T-cell (primary cell): ENCODE data around the gene PDE6G. TPM values are rescaled to one million over a fixed set of nuclear protein-coding genes. Genes with fewer than 3 reads are reported as not detected.
A peak's percentile ranks its signal among the peaks of the same experiment; 100 is the strongest.

Source experiments
- ATAC-seq, 4 experiments: fragments of 200-7000 bp in 3 of 4; fragments of 150-1000 bp in 1 of 4; cut with Tn5 transposase; replicated peaks in 1 of 4; 1 replicate in 3 of 4; 2 replicates in 1 of 4; pipeline ENCODE4 v1.10.0; 2021; ENCODE audit warnings: moderate library complexity in 3 of 4, mild to moderate bottlenecking in 2 of 4, moderate number of reproducible peaks in 1 of 4
- CTCF ChIA-PET, 2 donors: fragments of 300-600 bp; sonication (Branson Sonifier 250); formaldehyde crosslinking; loops; one replicate each; lab custom pipeline; 2022; ENCODE audit warnings: antibody characterized with exemption in 2 of 2; lab: Charles Lee
- POLR2A ChIA-PET, 2 donors: fragments of 300-600 bp; sonication (Branson Sonifier 250); formaldehyde crosslinking; loops; one replicate each; lab custom pipeline; 2022; ENCODE audit warnings: antibody characterized with exemption in 2 of 2; lab: Charles Lee
- DNase-seq, 35 experiments: peaks; one replicate each; pipeline versions ENCODE4 v3.0.0 to v3.0.0-alpha.2; 2013 to 2023
- H3K27ac ChIP-seq: one replicate; pipeline ENCODE4 v1.5.1; 2013; ENCODE audit warnings: low read length
- H3K27me3 ChIP-seq, 2 experiments: replicated peaks in 1 of 2; 1 replicate in 1 of 2; 2 replicates in 1 of 2; pipeline versions ENCODE4 v1.6.1 to v1.7.0; 2013; ENCODE audit warnings: low read length in 1 of 2, mixed read lengths in 1 of 2; ENCODE audit not compliant: control insufficient read depth in 2 of 2, insufficient read depth in 2 of 2; ENCODE audit errors: extremely low read depth in 1 of 2
- H3K36me3 ChIP-seq, 2 donors: 1 replicate in 1 of 2; 2 replicates in 1 of 2; pipeline versions ENCODE4 v1.6.1 to v1.7.0; 2013; ENCODE audit warnings: low read length in 1 of 2; ENCODE audit not compliant: control insufficient read depth in 2 of 2, insufficient read depth in 1 of 2; ENCODE audit errors: extremely low read depth in 1 of 2
- H3K4me1 ChIP-seq, 2 experiments: 1 replicate in 1 of 2; 2 replicates in 1 of 2; pipeline versions ENCODE4 v1.6.1 to v1.7.0; 2013; ENCODE audit warnings: low read length in 2 of 2, mixed read lengths in 1 of 2; ENCODE audit not compliant: insufficient read depth in 2 of 2, control insufficient read depth in 1 of 2; ENCODE audit errors: extremely low read depth in 1 of 2
- H3K4me3 ChIP-seq, 2 donors: 1 replicate in 1 of 2; 2 replicates in 1 of 2; pipeline versions ENCODE4 v1.5.1 to v1.7.0; 2013; ENCODE audit warnings: mild to moderate bottlenecking in 2 of 2, low read length in 1 of 2, moderate library complexity in 1 of 2; ENCODE audit not compliant: control insufficient read depth in 1 of 2; ENCODE audit errors: extremely low read depth in 1 of 2
- H3K9me3 ChIP-seq: 2 replicates; pipeline ENCODE4 v1.7.0; 2013
- H3K27ac Mint-ChIP-seq, 2 donors: one replicate each; pipeline ENCODE4 v1.8.0; 2020 to 2021; ENCODE audit warnings: mild to moderate bottlenecking in 2 of 2, mixed read lengths in 2 of 2
- H3K27me3 Mint-ChIP-seq, 2 donors: one replicate each; pipeline ENCODE4 v1.8.0; 2021 to 2022; ENCODE audit warnings: mixed read lengths in 2 of 2
- H3K36me3 Mint-ChIP-seq: one replicate; pipeline ENCODE4 v1.8.0; 2021; ENCODE audit warnings: mixed read lengths
- H3K4me1 Mint-ChIP-seq, 3 donors: one replicate each; pipeline ENCODE4 v1.8.0; 2020 to 2022; ENCODE audit warnings: mixed read lengths in 3 of 3, mild to moderate bottlenecking in 1 of 3
- H3K4me3 Mint-ChIP-seq, 3 donors: one replicate each; pipeline ENCODE4 v1.8.0; 2020 to 2022; ENCODE audit warnings: mild to moderate bottlenecking in 3 of 3, mixed read lengths in 3 of 3, moderate library complexity in 3 of 3
- H3K9me3 Mint-ChIP-seq, 3 donors: one replicate each; pipeline ENCODE4 v1.8.0; 2020 to 2022; ENCODE audit warnings: mixed read lengths in 3 of 3
- WGBS: methylation state at CpG from one replicate; pipeline ENCODE4 v1.1.5; 2013; ENCODE audit warnings: missing lambda C conversion rate; ENCODE audit not compliant: insufficient coverage; 5-methylcytosine and 5-hydroxymethylcytosine counted together
- total RNA-seq, 35 experiments: library from RNA in 6 of 35; stranded (reverse) in 6 of 35; fragments of 120-200 nt in 1 of 35; gene quantifications; one replicate each; pipeline versions ENCODE4 v1.2.1 to v1.2.4 and lab custom pipeline; 2013 to 2026

Gene PDE6G
- total RNA-seq, 5 donors from 2014 or later (not counting 1 experiment from before 2014, with no cell fraction given) = 0.33 to 4.6 (median 1.8) TPM

DNA sequence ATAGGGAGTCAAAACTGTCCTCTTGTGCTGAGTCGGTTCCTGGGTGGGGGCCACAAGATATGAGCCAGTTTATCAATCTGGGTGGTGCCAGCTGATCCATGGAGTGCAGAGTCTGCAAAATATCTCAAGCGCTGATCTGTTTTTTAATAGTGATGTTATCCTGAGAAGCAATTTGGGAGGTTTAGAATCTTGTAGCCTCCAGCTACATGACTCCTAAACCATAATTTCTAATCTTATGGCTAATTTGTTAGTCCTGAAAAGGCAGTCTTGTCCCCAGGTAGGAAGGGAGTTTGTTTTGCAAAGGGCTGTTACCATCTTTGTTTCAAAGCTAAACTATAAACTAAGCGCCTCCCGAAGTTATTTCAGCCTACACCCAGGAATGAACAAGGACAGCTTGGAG lies 17.7 kb downstream of the PDE6G start:
- Mint-ChIP-seq H3K9me3 (no peaks in the 10 kb centered on the region), H3K4me3 (peak overlapping the region in 1 of 3 donors; percentile 17), H3K4me1 (peaks cover 12 to 26% (median 23%) of the 10 kb centered on the region in 3 donors), H3K36me3 (no peaks in the 10 kb centered on the region), H3K27ac (no peak overlapping the region), H3K27me3 (no peaks in the 10 kb centered on the region)
- ChIA-PET CTCF (no interaction called here), POLR2A (no interaction called here)
- ATAC-seq (no peak), DNase-seq (no peak)
- 91% methylated on average over 1 of the region's 4 CpGs for WGBS
- no peaks in the 10 kb centered on the region for H3K36me3 ChIP-seq
- peaks cover 0 to 3% of the 10 kb centered on the region in 2 experiments for H3K27me3 ChIP-seq
- no peaks in the 10 kb centered on the region for H3K9me3 ChIP-seq
- H3K4me3 ChIP-seq = no peak overlapping the region
- H3K27ac ChIP-seq = no peak overlapping the region
- peaks cover 10 to 27% of the 10 kb centered on the region in 2 experiments for H3K4me1 ChIP-seq

DNA sequence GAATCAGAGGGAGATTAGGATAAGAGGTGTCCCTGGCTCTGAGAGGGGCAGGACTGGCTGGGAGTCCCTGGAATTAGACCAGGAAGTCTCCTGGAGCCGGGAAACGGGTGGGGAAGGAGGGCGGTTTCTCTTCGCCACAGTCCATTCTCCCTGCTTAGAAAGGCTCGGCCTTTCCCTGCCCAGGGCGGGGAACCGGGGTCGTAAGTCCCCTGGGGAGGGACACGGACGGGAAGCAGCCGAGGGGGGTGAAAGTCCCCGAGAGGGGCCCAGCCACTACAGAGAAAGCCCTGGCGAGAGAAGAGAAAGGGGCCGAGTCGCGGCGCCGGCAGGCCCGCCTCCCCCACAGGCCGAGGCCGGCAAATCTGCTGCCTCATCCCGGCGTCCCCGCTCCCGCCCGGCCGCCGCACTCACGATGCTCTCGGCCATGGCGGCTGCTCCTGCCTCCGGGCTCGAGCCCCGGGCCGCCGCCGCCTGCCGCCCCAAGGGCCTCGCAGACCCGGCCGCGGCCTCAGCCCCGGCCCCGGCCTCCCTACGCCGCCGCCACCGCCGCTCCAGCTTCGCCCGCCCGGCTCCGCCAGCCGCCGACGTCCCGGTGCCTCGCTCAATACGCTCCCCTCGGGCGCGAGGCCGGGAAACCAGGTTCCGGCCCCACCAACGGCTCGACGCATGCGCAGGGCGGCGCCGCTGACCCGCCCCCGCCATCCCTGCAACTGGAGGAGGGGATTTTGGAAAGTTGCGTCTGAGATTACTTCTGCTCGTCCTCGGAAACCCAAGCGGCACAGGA lies 19.6 kb downstream of the PDE6G start, which contains the start of the genes NPLOC4 and TSPAN10:
TSS of gene NPLOC4 (minus strand) at position 608 of the 784 bp plus-strand sequence. CDS start at position 426, 182 bp downstream.
TSS of gene TSPAN10 (plus strand) at position 692 of the 784 bp plus-strand sequence. CDS start 5,217 bp downstream, outside the sequence.
- H3K36me3 Mint-ChIP-seq = peaks cover 3% of the 10 kb centered on the region
- Histone ChIP-seq H3K36me3 (peaks cover 0 to 3% of the 10 kb centered on the region in 2 donors), H3K4me1 (peaks cover 10 to 30% of the 10 kb centered on the region in 2 experiments), H3K27me3 (no peaks in the 10 kb centered on the region), H3K9me3 (no peaks in the 10 kb centered on the region), H3K4me3 (peak within 1 kb of the TSS; percentile 87 to 92), H3K27ac (peak within 1 kb of the TSS; percentile 39)
- no peaks in the 10 kb centered on the region for H3K9me3 Mint-ChIP-seq
- ChIA-PET CTCF (no interaction called here), POLR2A (no interaction called here)
- peak within 1 kb of the TSS; percentile 85 to 94 (median 94) for H3K4me3 Mint-ChIP-seq
- H3K4me1 Mint-ChIP-seq = peaks cover 12 to 31% (median 29%) of the 10 kb centered on the region in 3 donors
- peak within 1 kb of the TSS; percentile 88 for H3K27ac Mint-ChIP-seq
- DNase-seq = peak; percentile 50 to 91 (median 72)
- 0% methylated on average over 48 of the region's 77 CpGs for WGBS
- H3K27me3 Mint-ChIP-seq = no peaks in the 10 kb centered on the region
- peak; percentile 92 to 96 (median 94) for ATAC-seq

DNA sequence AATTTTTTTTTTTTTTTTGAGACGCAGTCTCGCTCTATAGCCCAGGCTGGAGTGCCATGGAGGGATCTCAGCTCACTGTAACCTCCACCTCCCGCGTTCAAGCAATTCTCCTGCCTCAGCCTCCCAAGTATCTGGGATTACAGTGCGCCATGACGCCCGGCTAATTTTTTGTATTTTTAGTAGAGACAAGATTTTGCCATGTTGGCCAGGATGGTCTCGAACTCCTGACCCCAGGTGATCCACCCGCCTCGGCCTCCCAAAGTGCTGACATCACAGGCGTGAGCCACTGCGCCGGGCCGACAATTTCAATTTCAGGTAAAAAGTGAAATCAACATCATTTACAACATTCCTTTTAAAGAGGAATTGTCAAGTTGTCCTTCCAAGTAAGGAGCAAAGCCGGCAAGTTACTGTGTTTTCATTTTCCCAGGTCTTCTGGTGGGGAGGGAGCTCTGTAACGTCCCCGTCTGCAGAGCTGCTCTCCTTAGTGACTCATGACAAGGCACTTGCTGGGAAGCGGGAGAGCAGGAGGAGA lies 20.3 kb downstream of the PDE6G start:
- DNase-seq (peak in 1 of 35 experiments; percentile 14), ATAC-seq (no peak)
- H3K27me3 ChIP-seq = no peaks in the 10 kb centered on the region
- peaks cover 12 to 35% (median 33%) of the 10 kb centered on the region in 3 donors for H3K4me1 Mint-ChIP-seq
- no peaks in the 10 kb centered on the region for H3K9me3 ChIP-seq
- peak overlapping the region; percentile 88 for H3K27ac Mint-ChIP-seq
- H3K9me3 Mint-ChIP-seq = no peaks in the 10 kb centered on the region
- CTCF ChIA-PET = no interaction called here
- H3K27ac ChIP-seq = peak overlapping the region; percentile 39
- peaks cover 10 to 30% of the 10 kb centered on the region in 2 experiments for H3K4me1 ChIP-seq
- H3K4me3 ChIP-seq = peak overlapping the region; percentile 87 to 92
- 38% methylated on average over 8 of the region's 18 CpGs for WGBS
- H3K4me3 Mint-ChIP-seq = peak overlapping the region; percentile 85 to 94 (median 94)
- H3K36me3 ChIP-seq = peaks cover 0 to 3% of the 10 kb centered on the region in 2 donors
- no peaks in the 10 kb centered on the region for H3K27me3 Mint-ChIP-seq
- POLR2A ChIA-PET = no interaction called here
- H3K36me3 Mint-ChIP-seq = peaks cover 3% of the 10 kb centered on the region

DNA sequence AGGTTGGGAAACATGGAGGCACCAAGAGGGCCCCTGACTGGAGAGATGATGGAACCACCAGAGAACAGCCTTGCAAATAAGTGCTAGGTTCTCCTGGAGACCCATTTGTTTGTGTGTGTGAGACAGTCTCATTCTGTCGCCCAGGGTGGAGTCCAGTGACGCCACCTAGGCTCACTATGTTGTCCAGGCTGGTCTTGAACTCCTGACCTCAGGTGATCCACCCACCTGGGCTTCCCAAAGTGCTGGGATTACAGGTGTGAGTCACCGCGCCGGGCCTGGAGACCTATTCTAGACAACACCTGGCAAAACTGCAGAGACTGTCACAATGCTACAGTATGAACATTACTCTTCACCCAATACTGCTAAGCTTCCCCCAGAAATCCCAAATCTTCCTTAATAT lies 20.9 kb downstream of the PDE6G start:
- peaks cover 10 to 30% of the 10 kb centered on the region in 2 experiments for H3K4me1 ChIP-seq
- Mint-ChIP-seq H3K27ac (peak overlapping the region in 1 of 2 donors; percentile 16), H3K36me3 (peaks cover 3% of the 10 kb centered on the region), H3K4me3 (peak overlapping the region; percentile 85 to 94 (median 94)), H3K4me1 (peaks cover 12 to 35% (median 33%) of the 10 kb centered on the region in 3 donors), H3K27me3 (no peaks in the 10 kb centered on the region), H3K9me3 (no peaks in the 10 kb centered on the region)
- 87% methylated on average over 2 of the region's 5 CpGs for WGBS
- ATAC-seq = no peak
- H3K4me3 ChIP-seq = no peak overlapping the region
- no peak overlapping the region for H3K27ac ChIP-seq
- CTCF ChIA-PET = no interaction called here
- H3K9me3 ChIP-seq = no peaks in the 10 kb centered on the region
- DNase-seq = no peak
- H3K27me3 ChIP-seq = no peaks in the 10 kb centered on the region
- POLR2A ChIA-PET = no interaction called here
- H3K36me3 ChIP-seq = peaks cover 0 to 6% of the 10 kb centered on the region in 2 donors

DNA sequence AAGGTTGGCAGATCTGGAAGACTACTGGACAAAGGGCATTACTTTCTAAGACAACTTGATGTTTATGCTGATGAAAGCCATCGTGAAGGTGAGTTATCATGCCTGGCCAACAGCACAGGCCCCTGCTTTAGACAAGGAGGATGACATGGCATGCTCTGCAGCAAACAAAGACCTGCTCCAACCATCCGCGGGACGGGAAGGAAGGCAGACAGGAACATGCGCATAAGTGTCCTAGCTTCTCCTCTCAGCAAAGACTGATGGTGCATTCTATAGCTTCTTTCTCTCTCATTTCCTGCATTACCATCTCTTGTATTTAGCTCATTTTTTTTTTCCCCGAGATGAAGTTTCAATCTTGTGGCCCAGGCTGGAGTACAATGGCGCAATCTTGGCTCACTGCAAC lies 24.9 kb downstream of the PDE6G start:
- Mint-ChIP-seq H3K36me3 (peaks cover 14% of the 10 kb centered on the region), H3K27me3 (no peaks in the 10 kb centered on the region), H3K9me3 (no peaks in the 10 kb centered on the region), H3K27ac (no peak overlapping the region), H3K4me1 (peaks cover 14 to 28% (median 28%) of the 10 kb centered on the region in 3 donors), H3K4me3 (no peak overlapping the region)
- no peaks in the 10 kb centered on the region for H3K9me3 ChIP-seq
- H3K27me3 ChIP-seq = no peaks in the 10 kb centered on the region
- no peak for ATAC-seq
- ChIA-PET CTCF (no interaction called here), POLR2A (interaction anchor here in 1 of 2 donors (0.5 kb wide), 1 partner anchor 16 kb away, joined by 10 read pairs; no protein-coding TSS in a partner anchor)
- H3K4me1 ChIP-seq = peaks cover 8 to 25% of the 10 kb centered on the region in 2 experiments
- 98% methylated on average over 5 of the region's 7 CpGs for WGBS
- no peak overlapping the region for H3K4me3 ChIP-seq
- H3K36me3 ChIP-seq = peaks cover 4 to 27% of the 10 kb centered on the region in 2 donors
- no peak for DNase-seq
- no peak overlapping the region for H3K27ac ChIP-seq

- Mint-ChIP-seq H3K27ac (no peak overlapping the region), H3K4me1 (peaks cover 6 to 23% (median 22%) of the 10 kb centered on the region in 3 donors), H3K36me3 (peaks cover 23% of the 10 kb centered on the region), H3K9me3 (no peaks in the 10 kb centered on the region), H3K4me3 (no peak overlapping the region), H3K27me3 (no peaks in the 10 kb centered on the region)
- CTCF ChIA-PET = no interaction called here
- peaks cover 2 to 13% of the 10 kb centered on the region in 2 experiments for H3K4me1 ChIP-seq
- no peak overlapping the region for H3K27ac ChIP-seq
- H3K9me3 ChIP-seq = no peaks in the 10 kb centered on the region
- DNase-seq (no peak), ATAC-seq (no peak)
- no peak overlapping the region for H3K4me3 ChIP-seq
- POLR2A ChIA-PET = no interaction called here
- 94% methylated on average over 6 of the region's 8 CpGs for WGBS
- peaks cover 11 to 36% of the 10 kb centered on the region in 2 donors for H3K36me3 ChIP-seq
- no peaks in the 10 kb centered on the region for H3K27me3 ChIP-seq
Measured at GRCh38 chr17:81630274-81630673, 26.1 kb downstream of the PDE6G start.
